ENCODE results near the gene STRA6.

STRA6 gene

GRCh38 chr15:74235962-74236361 is 33.4 kb upstream of the STRA6 start, which contains the start of gene CCDC33:
Gene CCDC33 (plus strand): TSS chr15:74236326. CDS start chr15:74236720, 394 bp downstream.
- Histone ChIP-seq H3K4me1 (ENCODE audit: insufficient read depth, low read length) (no peaks in the 10 kb centered on the region), H3K4me3 (ENCODE audit: low read length) (no peak within 1 kb of the TSS), H2AFZ (ENCODE audit: low read depth, low read length) (no peak within 1 kb of the TSS), H3K27me3 (ENCODE audit: insufficient read depth, low read length) (no peaks in the 10 kb centered on the region), H3K9me3 (ENCODE audit: low read length) (no peaks in the 10 kb centered on the region), H3K36me3 (ENCODE audit: insufficient read depth, low read length) (no peaks in the 10 kb centered on the region)

- no peak overlapping the region for H2AFZ ChIP-seq (ENCODE audit: low read depth, low read length)
- H3K4me3 ChIP-seq (ENCODE audit: low read length), result no peak overlapping the region
- no peaks in the 10 kb centered on the region for H3K4me1 ChIP-seq (ENCODE audit: insufficient read depth, low read length)
- no peaks in the 10 kb centered on the region for H3K27me3 ChIP-seq (ENCODE audit: insufficient read depth, low read length)
- H3K36me3 ChIP-seq (ENCODE audit: insufficient read depth, low read length), result no peaks in the 10 kb centered on the region
- H3K9me3 ChIP-seq (ENCODE audit: low read length), result no peaks in the 10 kb centered on the region
Observed at GRCh38 chr15:74234598-74234875, 31.9 kb upstream of the STRA6 start.

- H2AFZ ChIP-seq (ENCODE audit: low read depth, low read length), result no peak overlapping the region
- H3K27me3 ChIP-seq (ENCODE audit: insufficient read depth, low read length), result no peaks in the 10 kb centered on the region
- H3K4me3 ChIP-seq (ENCODE audit: low read length), result no peak overlapping the region
- H3K4me1 ChIP-seq (ENCODE audit: insufficient read depth, low read length), result no peaks in the 10 kb centered on the region
- H3K9me3 ChIP-seq (ENCODE audit: low read length), result no peaks in the 10 kb centered on the region
- no peaks in the 10 kb centered on the region for H3K36me3 ChIP-seq (ENCODE audit: insufficient read depth, low read length)
Observed at GRCh38 chr15:74233851-74234597, 31.4 kb upstream of the STRA6 start.

- Histone ChIP-seq H3K36me3 (ENCODE audit: insufficient read depth, low read length) (no peaks in the 10 kb centered on the region), H3K27me3 (ENCODE audit: insufficient read depth, low read length) (no peaks in the 10 kb centered on the region), H3K4me3 (ENCODE audit: low read length) (no peak overlapping the region), H2AFZ (ENCODE audit: low read depth, low read length) (no peak overlapping the region), H3K4me1 (ENCODE audit: insufficient read depth, low read length) (peaks cover 6% of the 10 kb centered on the region), H3K9me3 (ENCODE audit: low read length) (no peaks in the 10 kb centered on the region)
Observed at GRCh38 chr15:74233373-74233772, 30.8 kb upstream of the STRA6 start.

- Histone ChIP-seq H3K4me1 (ENCODE audit: insufficient read depth, low read length) (peaks cover 8% of the 10 kb centered on the region), H3K27me3 (ENCODE audit: insufficient read depth, low read length) (no peaks in the 10 kb centered on the region), H3K4me3 (ENCODE audit: low read length) (no peak overlapping the region), H3K36me3 (ENCODE audit: insufficient read depth, low read length) (no peaks in the 10 kb centered on the region), H3K9me3 (ENCODE audit: low read length) (no peaks in the 10 kb centered on the region), H2AFZ (ENCODE audit: low read depth, low read length) (no peak overlapping the region)
Observed at GRCh38 chr15:74231475-74231874, 28.9 kb upstream of the STRA6 start.

GRCh38 chr15:74229686-74230085 is 27.1 kb upstream of the STRA6 start:
- Histone ChIP-seq H3K36me3 (ENCODE audit: insufficient read depth, low read length) (no peaks in the 10 kb centered on the region), H3K4me1 (ENCODE audit: insufficient read depth, low read length) (peaks cover 13% of the 10 kb centered on the region), H3K4me3 (ENCODE audit: low read length) (no peak overlapping the region), H3K27me3 (ENCODE audit: insufficient read depth, low read length) (no peaks in the 10 kb centered on the region), H3K9me3 (ENCODE audit: low read length) (no peaks in the 10 kb centered on the region), H2AFZ (ENCODE audit: low read depth, low read length) (no peak overlapping the region)

GRCh38 chr15:74228723-74229081 is 26.1 kb upstream of the STRA6 start:
- H3K27me3 ChIP-seq (ENCODE audit: insufficient read depth, low read length), result no peaks in the 10 kb centered on the region
- H3K36me3 ChIP-seq (ENCODE audit: insufficient read depth, low read length), result no peaks in the 10 kb centered on the region
- peaks cover 22% of the 10 kb centered on the region for H3K4me1 ChIP-seq (ENCODE audit: insufficient read depth, low read length)
- no peaks in the 10 kb centered on the region for H3K9me3 ChIP-seq (ENCODE audit: low read length)
- H3K4me3 ChIP-seq (ENCODE audit: low read length), result no peak overlapping the region
- H2AFZ ChIP-seq (ENCODE audit: low read depth, low read length), result no peak overlapping the region

- peaks cover 28% of the 10 kb centered on the region for H3K4me1 ChIP-seq (ENCODE audit: insufficient read depth, low read length)
- H3K36me3 ChIP-seq (ENCODE audit: insufficient read depth, low read length), result no peaks in the 10 kb centered on the region
- no peaks in the 10 kb centered on the region for H3K27me3 ChIP-seq (ENCODE audit: insufficient read depth, low read length)
- H3K9me3 ChIP-seq (ENCODE audit: low read length), result no peaks in the 10 kb centered on the region
- H3K4me3 ChIP-seq (ENCODE audit: low read length), result no peak overlapping the region
- H2AFZ ChIP-seq (ENCODE audit: low read depth, low read length), result no peak overlapping the region
Observed at GRCh38 chr15:74227968-74228722, 25.6 kb upstream of the STRA6 start.

GRCh38 chr15:74226761-74227540 is 24.4 kb upstream of the STRA6 start:
- Histone ChIP-seq H3K4me3 (ENCODE audit: low read length) (no peak overlapping the region), H3K27me3 (ENCODE audit: insufficient read depth, low read length) (no peaks in the 10 kb centered on the region), H3K36me3 (ENCODE audit: insufficient read depth, low read length) (no peaks in the 10 kb centered on the region), H2AFZ (ENCODE audit: low read depth, low read length) (no peak overlapping the region), H3K4me1 (ENCODE audit: insufficient read depth, low read length) (peaks cover 39% of the 10 kb centered on the region), H3K9me3 (ENCODE audit: low read length) (no peaks in the 10 kb centered on the region)

- H3K27me3 ChIP-seq (ENCODE audit: insufficient read depth, low read length), result no peaks in the 10 kb centered on the region
- H3K9me3 ChIP-seq (ENCODE audit: low read length), result no peaks in the 10 kb centered on the region
- H3K4me1 ChIP-seq (ENCODE audit: insufficient read depth, low read length), result peaks cover 49% of the 10 kb centered on the region
Observed at GRCh38 chr15:74225928-74226327, 23.3 kb upstream of the STRA6 start.

GRCh38 chr15:74222240-74223119 is 19.9 kb upstream of the STRA6 start:
- Histone ChIP-seq H3K4me1 (ENCODE audit: insufficient read depth, low read length) (peaks cover 49% of the 10 kb centered on the region), H3K27me3 (ENCODE audit: insufficient read depth, low read length) (no peaks in the 10 kb centered on the region), H3K9me3 (ENCODE audit: low read length) (no peaks in the 10 kb centered on the region), H2AFZ (ENCODE audit: low read depth, low read length) (no peak overlapping the region), H3K4me3 (ENCODE audit: low read length) (no peak overlapping the region), H3K36me3 (ENCODE audit: insufficient read depth, low read length) (no peaks in the 10 kb centered on the region)

More at GRCh38 chr15:74225928-74226327, 23.3 kb upstream of the STRA6 start:
- H3K4me3 ChIP-seq (ENCODE audit: low read length), result no peak overlapping the region
- no peak overlapping the region for H2AFZ ChIP-seq (ENCODE audit: low read depth, low read length)
- no peaks in the 10 kb centered on the region for H3K36me3 ChIP-seq (ENCODE audit: insufficient read depth, low read length)

- Histone ChIP-seq H3K9me3 (ENCODE audit: low read length) (no peaks in the 10 kb centered on the region), H3K4me3 (ENCODE audit: low read length) (no peak overlapping the region), H3K27me3 (ENCODE audit: insufficient read depth, low read length) (no peaks in the 10 kb centered on the region), H3K4me1 (ENCODE audit: insufficient read depth, low read length) (peaks cover 49% of the 10 kb centered on the region), H2AFZ (ENCODE audit: low read depth, low read length) (no peak overlapping the region), H3K36me3 (ENCODE audit: insufficient read depth, low read length) (no peaks in the 10 kb centered on the region)
Observed at GRCh38 chr15:74221399-74222239, 19.0 kb upstream of the STRA6 start.
